RWPE2 (cell line): ENCODE measurements around the gene BAIAP2L2.

Experiments used
- ATAC-seq: fragments of 200-7000 bp; cut with Tn5 transposase; 3 replicates; pipeline ENCODE4 v1.9.1; 2021; ENCODE audit warnings: low read depth
- DNase-seq: peaks from one replicate; pipeline ENCODE4 v3.0.0-alpha.2; 2020; ENCODE audit warnings: low spot score
- H3K27ac ChIP-seq: fragments of 450-650 bp; 2 replicates; pipeline ENCODE4 v1.5.1; 2017; ENCODE audit warnings: mild to moderate bottlenecking; ENCODE audit not compliant: poor library complexity, severe bottlenecking
- H3K27me3 ChIP-seq: fragments of 250-450 bp; sonication (Bioruptor Pico); 2 replicates; pipeline ENCODE4 v1.5.1; 2021; ENCODE audit warnings: mild to moderate bottlenecking, moderate library complexity; ENCODE audit not compliant: insufficient read depth, poor library complexity, severe bottlenecking
- H3K36me3 ChIP-seq: fragments of 250-450 bp; sonication (Bioruptor Pico); 2 replicates; pipeline ENCODE4 v1.5.1; 2020; ENCODE audit warnings: low read depth, mild to moderate bottlenecking, moderate library complexity
- H3K4me1 ChIP-seq: fragments of 250-450 bp; sonication (Bioruptor Pico); 2 replicates; pipeline ENCODE4 v1.5.1; 2021; ENCODE audit warnings: mild to moderate bottlenecking, moderate library complexity; ENCODE audit not compliant: insufficient read depth, poor library complexity, severe bottlenecking
- H3K4me3 ChIP-seq: fragments of 250-450 bp; sonication (Bioruptor Pico); 2 replicates; pipeline ENCODE4 v1.5.1; 2021; ENCODE audit warnings: mild to moderate bottlenecking, moderate library complexity; ENCODE audit not compliant: severe bottlenecking
- H3K9me3 ChIP-seq: fragments of 250-450 bp; sonication (Bioruptor Pico); 2 replicates; pipeline ENCODE4 v1.5.1; 2021; ENCODE audit warnings: mild to moderate bottlenecking, moderate library complexity; ENCODE audit not compliant: severe bottlenecking
- TF ChIP-seq, protein P1 (sequence below): fragments of 450-650 bp; IDR thresholded peaks from one replicate; pipeline ENCODE4 v1.5.1; 2017; ENCODE audit warnings: mild to moderate bottlenecking, moderate library complexity; ENCODE audit not compliant: poor library complexity, severe bottlenecking

BAIAP2L2 gene

DNA sequence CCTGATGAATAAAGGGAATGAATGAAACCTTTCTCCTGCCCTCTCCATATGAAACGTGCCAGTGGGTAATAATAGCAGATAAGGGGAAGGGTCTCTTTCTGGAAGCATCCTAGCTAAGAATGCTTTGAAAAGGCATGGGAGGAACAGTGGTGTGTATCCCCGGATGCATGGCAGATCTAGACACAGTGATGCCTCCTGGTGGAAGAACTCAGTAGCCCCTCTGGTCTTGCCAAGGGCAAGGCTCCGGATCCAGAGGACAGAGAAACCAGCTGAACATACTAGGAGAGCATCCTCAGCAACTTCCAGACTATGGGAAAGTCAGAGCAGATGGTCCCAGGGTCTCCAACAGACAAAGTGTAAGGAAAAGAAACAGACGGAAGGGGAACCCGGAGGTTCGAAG is 6.4 kb downstream of the BAIAP2L2 start:
- H3K27ac ChIP-seq, result no peak overlapping the region
- TF ChIP-seq, protein P1, sequence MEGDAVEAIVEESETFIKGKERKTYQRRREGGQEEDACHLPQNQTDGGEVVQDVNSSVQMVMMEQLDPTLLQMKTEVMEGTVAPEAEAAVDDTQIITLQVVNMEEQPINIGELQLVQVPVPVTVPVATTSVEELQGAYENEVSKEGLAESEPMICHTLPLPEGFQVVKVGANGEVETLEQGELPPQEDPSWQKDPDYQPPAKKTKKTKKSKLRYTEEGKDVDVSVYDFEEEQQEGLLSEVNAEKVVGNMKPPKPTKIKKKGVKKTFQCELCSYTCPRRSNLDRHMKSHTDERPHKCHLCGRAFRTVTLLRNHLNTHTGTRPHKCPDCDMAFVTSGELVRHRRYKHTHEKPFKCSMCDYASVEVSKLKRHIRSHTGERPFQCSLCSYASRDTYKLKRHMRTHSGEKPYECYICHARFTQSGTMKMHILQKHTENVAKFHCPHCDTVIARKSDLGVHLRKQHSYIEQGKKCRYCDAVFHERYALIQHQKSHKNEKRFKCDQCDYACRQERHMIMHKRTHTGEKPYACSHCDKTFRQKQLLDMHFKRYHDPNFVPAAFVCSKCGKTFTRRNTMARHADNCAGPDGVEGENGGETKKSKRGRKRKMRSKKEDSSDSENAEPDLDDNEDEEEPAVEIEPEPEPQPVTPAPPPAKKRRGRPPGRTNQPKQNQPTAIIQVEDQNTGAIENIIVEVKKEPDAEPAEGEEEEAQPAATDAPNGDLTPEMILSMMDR, result no peak
- H3K36me3 ChIP-seq, result no peaks in the 10 kb centered on the region
- ATAC-seq (no peak), DNase-seq (peak; percentile 9)
- H3K27me3 ChIP-seq, result no peaks in the 10 kb centered on the region
- H3K9me3 ChIP-seq, result no peaks in the 10 kb centered on the region
- no peak overlapping the region for H3K4me3 ChIP-seq
- no peaks in the 10 kb centered on the region for H3K4me1 ChIP-seq

DNA sequence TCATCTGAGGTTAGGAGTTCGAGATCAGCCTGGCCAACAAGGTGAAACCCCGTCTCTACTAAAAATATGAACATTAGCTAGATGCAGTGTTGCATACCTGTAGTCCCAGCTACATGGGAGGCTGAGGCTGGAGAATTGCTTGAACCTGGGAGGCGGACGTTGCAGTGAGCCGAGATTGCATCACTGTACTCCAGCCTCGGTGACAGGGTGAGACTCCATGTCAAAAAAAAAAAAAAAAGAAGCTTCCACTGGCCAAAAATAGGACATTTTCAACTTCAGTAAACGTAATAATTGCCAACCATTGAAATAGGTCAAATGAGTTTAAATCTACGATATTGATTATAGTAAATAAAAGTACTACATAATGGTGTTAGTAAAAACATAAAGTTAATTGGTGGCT is 6.8 kb downstream of the BAIAP2L2 start:
- Histone ChIP-seq H3K4me3 (no peak overlapping the region), H3K27ac (no peak overlapping the region), H3K27me3 (no peaks in the 10 kb centered on the region), H3K36me3 (no peaks in the 10 kb centered on the region), H3K4me1 (no peaks in the 10 kb centered on the region), H3K9me3 (no peaks in the 10 kb centered on the region)
- TF ChIP-seq, protein P1, result no peak
- DNase-seq, result no peak
- ATAC-seq, result no peak

DNA sequence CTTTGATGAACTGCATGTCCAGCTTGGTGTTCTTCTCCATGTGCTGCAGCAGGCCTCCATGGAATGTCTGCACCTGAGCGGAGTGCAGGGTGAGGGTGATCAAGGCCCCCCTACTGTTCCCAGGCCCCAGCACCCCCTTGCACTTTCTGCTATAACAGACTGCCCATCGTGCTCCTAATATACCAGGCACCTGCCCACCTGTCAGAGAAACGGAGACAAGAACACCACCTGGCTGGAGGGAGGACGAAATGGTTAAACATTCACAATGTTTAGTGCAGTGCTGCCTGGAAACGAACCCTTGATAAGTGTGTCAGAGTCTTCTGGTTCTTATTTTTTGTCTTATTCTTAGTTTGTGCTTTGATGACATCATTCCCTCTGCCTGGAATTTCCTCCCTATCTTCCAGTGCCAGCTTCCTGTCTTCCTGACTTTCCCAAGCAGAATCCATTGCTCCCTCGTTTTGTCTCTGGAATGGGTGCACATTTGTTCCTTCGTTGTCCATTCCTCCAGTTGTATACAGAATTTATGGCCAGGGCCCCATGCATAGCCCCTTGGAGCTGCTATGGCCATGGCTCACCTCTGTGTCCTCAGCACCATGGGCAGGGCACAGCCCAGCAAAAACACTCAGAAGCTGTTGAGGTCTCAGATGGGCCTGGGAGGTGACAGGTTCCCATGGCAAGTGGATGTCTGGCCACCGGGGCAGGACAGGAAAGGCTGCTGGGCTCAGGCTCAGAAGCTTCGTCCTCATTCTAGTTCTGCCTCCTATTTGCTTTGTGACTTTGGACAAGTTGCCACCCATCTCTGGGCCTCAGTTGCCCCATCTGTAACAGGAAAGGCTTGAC is 11.9 kb downstream of the BAIAP2L2 start:
- no peak for ATAC-seq
- TF ChIP-seq, protein P1, result no peak
- DNase-seq, result peak; percentile 44
- H3K27ac ChIP-seq, result no peak overlapping the region
- H3K9me3 ChIP-seq, result no peaks in the 10 kb centered on the region
- H3K4me1 ChIP-seq, result no peaks in the 10 kb centered on the region
- no peaks in the 10 kb centered on the region for H3K36me3 ChIP-seq
- no peak overlapping the region for H3K4me3 ChIP-seq
- no peaks in the 10 kb centered on the region for H3K27me3 ChIP-seq

DNA sequence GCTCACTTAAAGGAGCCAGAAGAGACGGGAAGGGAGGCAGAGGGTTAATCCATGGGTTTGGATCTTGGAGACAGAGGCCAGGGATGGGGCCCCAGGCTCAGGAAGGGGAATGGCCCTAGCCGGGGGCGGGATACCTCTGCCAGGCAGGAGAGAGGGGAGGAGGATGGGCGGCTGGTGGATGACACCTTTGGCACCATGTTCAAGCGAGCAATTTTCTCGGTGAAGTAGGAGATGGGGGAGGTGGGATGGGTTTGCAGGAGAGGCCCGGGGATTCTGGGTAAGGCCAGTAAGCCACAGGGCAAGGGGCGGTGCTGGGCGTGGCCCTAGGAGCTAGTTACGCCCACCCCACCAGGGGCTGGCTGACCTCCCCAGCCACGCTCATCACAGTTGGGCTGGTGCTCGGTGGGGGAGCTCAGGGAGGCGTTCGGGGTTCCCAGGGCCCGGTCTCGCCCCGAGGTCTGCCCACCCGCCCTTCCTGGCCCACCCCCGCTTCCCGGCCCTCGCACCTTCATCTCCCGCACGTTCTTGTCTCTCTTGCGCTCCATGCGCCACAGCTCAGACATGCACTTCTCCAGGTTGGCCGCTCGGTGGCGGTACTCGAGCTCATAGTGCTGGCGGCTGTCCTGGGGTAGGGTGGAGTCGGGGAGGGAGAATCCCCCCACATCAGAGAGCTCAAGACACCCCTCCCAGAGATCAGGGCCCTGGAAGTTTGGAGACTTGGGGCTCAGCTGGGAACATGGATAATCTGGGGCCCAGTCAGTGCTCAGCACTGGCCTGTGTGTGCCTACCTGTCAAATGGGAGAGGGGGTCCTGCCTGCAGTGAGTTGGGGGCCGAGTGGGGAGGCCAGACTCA is 12.7 kb downstream of the BAIAP2L2 start:
- TF ChIP-seq, protein P1, result no peak
- DNase-seq, result peak; percentile 46
- no peak for ATAC-seq
- H3K27me3 ChIP-seq, result no peaks in the 10 kb centered on the region
- no peak overlapping the region for H3K27ac ChIP-seq
- H3K9me3 ChIP-seq, result no peaks in the 10 kb centered on the region
- H3K36me3 ChIP-seq, result no peaks in the 10 kb centered on the region
- no peak overlapping the region for H3K4me3 ChIP-seq
- H3K4me1 ChIP-seq, result no peaks in the 10 kb centered on the region

DNA sequence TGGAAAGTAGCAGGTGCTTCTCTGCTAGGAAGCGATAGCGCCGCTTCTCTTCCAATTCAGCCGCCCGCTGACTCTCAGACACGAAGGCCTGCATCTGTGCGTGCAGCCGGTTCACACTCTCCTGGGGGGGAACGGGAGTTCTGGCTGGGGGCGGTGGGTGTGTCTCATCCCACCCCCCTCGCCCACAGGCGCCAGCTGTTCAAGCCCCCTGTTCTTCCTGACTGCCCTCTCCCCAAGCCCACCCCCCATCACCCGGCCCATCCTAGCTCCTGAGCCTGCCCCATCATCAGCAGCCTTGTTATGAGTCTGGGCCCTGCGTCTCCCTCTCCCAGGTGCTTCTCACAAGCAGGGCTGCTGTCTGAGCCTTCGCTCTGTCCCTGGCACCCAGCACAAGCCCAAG is 13.4 kb downstream of the BAIAP2L2 start:
- Histone ChIP-seq H3K27ac (no peak overlapping the region), H3K4me3 (no peak overlapping the region), H3K27me3 (no peaks in the 10 kb centered on the region), H3K36me3 (no peaks in the 10 kb centered on the region), H3K9me3 (no peaks in the 10 kb centered on the region), H3K4me1 (no peaks in the 10 kb centered on the region)
- DNase-seq (peak; percentile 49), ATAC-seq (no peak)
- TF ChIP-seq, protein P1, result no peak
